Measurements from ENCODE around the gene SCNN1G.
"Not testable (repeated sequence)": the region's sequence is repeated elsewhere in the genome, so short reads cannot be mapped to it uniquely, and the experiment has no call there.

SCNN1G gene, protein sequence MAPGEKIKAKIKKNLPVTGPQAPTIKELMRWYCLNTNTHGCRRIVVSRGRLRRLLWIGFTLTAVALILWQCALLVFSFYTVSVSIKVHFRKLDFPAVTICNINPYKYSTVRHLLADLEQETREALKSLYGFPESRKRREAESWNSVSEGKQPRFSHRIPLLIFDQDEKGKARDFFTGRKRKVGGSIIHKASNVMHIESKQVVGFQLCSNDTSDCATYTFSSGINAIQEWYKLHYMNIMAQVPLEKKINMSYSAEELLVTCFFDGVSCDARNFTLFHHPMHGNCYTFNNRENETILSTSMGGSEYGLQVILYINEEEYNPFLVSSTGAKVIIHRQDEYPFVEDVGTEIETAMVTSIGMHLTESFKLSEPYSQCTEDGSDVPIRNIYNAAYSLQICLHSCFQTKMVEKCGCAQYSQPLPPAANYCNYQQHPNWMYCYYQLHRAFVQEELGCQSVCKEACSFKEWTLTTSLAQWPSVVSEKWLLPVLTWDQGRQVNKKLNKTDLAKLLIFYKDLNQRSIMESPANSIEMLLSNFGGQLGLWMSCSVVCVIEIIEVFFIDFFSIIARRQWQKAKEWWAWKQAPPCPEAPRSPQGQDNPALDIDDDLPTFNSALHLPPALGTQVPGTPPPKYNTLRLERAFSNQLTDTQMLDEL

DNA sequence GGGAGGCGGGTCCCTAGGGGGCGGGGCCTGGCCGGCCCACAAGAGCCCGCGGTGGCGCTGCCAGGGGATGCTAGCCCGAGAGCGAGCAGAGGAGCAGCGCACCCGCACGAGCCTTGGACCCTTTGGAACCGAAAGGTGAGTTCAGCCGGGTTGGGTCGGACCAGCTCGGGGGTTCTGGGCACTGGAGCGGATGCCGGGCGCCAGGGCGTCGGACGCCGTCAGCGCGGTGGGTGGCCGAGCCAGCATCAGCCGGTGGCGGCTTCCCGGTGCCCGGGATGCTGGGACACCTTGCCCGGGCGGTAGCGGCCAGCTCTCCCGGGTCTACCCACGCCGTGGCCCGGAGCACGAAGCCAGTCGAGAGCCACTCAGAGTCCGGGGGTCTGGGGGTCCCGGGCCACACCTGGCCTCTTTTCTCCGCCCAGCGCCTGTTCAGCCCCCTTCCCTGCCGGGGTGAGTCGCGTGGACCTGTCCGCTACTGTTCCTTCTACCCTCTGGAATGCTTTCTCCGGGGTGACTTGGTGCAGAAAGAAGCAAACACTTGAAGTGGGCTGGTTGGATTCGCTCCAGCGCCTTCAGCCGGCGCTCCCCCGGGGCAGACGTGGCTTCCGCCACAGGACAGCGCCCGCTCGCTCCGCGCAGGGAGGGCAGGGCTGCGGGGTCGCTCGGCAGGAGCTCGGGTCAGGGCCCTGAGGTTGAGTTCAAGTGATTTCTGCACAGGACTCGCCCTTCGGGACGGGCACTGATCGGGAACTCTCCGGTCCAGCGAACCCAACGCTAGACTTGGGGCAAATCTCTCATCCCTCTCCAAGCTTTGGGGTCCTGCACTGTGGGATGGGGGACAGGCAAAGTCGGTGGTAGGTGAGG is at the start of gene SCNN1G:
Gene SCNN1G (plus strand): TSS at position 67 of the 864 bp plus-strand sequence. CDS start 3,527 bp downstream, outside the sequence.
- no peak for DNase-seq (ENCODE audit: low spot score)
- no peaks in the 10 kb centered on the region for H3K36me3 Mint-ChIP-seq (ENCODE audit: low read depth)
- peak within 1 kb of the TSS; percentile 58 for H3K4me3 Mint-ChIP-seq
- peak within 1 kb of the TSS; percentile 17 for H3K27ac Mint-ChIP-seq
- H3K27me3 Mint-ChIP-seq (ENCODE audit: low read depth), result peaks cover 57% of the 10 kb centered on the region
- H3K4me1 Mint-ChIP-seq (ENCODE audit: low read depth), result peaks cover 8% of the 10 kb centered on the region
- no peaks in the 10 kb centered on the region for H3K9me3 Mint-ChIP-seq

DNA sequence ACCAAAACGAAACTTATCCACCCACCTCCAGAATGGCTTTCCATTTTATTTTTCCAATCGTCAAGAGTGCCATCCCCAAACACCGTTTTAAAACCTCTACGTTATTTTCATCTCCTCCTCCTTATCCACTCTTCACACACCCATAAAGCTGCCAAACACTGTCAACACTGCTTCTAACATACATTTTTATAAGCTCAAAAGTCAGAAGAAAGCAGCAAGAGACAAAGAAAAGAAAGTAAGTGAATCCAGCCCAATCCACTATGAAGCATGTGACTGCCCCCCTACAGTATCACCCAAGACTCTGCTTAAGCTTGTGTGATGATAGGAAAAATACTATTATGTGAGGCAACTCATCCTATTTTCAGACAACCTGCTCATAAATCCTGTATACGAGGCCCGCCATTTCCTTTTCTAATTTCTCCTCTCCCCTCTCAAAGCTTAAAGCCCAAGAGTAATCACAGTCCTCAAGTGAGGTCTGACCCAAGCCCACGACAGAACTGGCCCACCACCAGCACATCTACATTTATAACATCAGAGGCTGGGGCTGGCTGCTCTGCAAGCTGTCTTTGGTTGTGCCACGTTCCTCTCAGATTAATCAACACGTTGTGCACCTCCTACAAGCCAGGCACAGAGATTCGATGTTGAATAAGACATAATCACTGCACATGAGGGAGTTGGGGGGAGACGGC is 49.6 kb upstream of the SCNN1G start:
- Mint-ChIP-seq H3K4me3 (no peak overlapping the region), H3K36me3 (ENCODE audit: low read depth) (peaks cover 6% of the 10 kb centered on the region), H3K27me3 (ENCODE audit: low read depth) (no peaks in the 10 kb centered on the region), H3K9me3 (peaks cover 23% of the 10 kb centered on the region), H3K4me1 (ENCODE audit: low read depth) (peaks cover 13% of the 10 kb centered on the region), H3K27ac (no peak overlapping the region)
- no peak for DNase-seq (ENCODE audit: low spot score)

DNA sequence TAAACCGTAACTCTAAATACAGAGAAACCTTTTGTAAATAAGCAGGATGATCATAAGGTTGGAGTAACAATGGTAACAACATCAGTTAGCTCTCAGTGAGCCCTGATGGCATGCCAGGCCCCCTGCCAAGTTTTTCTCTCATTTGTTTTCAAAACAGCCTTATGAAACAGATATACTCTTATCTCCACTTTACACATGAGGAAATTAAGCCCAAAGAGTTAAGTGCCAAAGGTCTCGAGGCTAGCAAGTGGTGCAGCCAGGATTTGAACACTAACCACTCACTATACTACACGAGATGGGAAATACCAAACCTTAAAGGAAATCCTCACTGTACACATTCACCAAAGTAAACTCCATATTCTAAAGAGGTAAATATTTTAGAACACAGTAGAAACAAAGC is 48.3 kb upstream of the SCNN1G start:
- H3K27ac Mint-ChIP-seq, result no peak overlapping the region
- H3K27me3 Mint-ChIP-seq (ENCODE audit: low read depth), result no peaks in the 10 kb centered on the region
- H3K9me3 Mint-ChIP-seq, result peaks cover 33% of the 10 kb centered on the region
- peaks cover 11% of the 10 kb centered on the region for H3K36me3 Mint-ChIP-seq (ENCODE audit: low read depth)
- no peak overlapping the region for H3K4me3 Mint-ChIP-seq
- H3K4me1 Mint-ChIP-seq (ENCODE audit: low read depth), result peaks cover 13% of the 10 kb centered on the region
- no peak for DNase-seq (ENCODE audit: low spot score)

DNA sequence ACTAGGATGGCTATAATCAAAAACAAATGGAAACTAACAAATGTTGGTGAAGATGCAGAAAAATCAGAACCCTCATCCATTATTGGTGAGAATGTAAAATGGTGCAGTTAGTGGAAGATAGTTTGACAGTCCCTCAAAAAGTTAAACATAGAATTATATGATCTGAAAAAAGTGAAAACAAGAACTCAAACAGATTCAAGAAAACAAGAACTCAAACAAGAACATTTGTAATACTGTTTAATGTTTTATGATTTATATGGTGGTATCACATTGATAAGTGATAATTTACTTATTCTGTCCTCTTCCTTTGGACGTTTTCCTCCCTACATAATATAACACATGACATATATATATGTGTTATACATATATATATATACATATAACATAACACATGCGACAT is 45.3 kb upstream of the SCNN1G start:
- Mint-ChIP-seq H3K4me1 (ENCODE audit: low read depth) (peaks cover 7% of the 10 kb centered on the region), H3K27ac (no peak overlapping the region), H3K4me3 (no peak overlapping the region), H3K36me3 (ENCODE audit: low read depth) (peaks cover 11% of the 10 kb centered on the region), H3K9me3 (peaks cover 33% of the 10 kb centered on the region), H3K27me3 (ENCODE audit: low read depth) (no peaks in the 10 kb centered on the region)
- DNase-seq (ENCODE audit: low spot score), result no peak

DNA sequence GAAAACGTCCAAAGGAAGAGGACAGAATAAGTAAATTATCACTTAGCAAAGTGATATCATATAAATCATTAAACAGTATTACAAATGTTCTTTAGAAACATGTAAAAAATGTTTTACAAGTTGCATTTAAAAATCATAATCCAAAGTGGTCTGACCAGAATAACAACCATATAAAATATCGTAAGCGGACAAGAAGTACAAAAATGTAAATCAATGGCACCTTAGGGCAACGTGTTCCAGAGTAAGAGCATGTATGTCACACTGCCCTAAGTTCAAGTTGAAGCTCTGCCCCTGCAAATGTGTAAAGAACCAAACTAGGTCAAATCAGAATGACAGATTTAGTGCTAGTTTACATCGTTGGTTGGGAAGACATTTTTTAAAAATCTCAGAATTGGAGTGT is 44.7 kb upstream of the SCNN1G start:
- Mint-ChIP-seq H3K4me1 (ENCODE audit: low read depth) (peaks cover 3% of the 10 kb centered on the region), H3K36me3 (ENCODE audit: low read depth) (peaks cover 11% of the 10 kb centered on the region), H3K4me3 (no peak overlapping the region), H3K9me3 (peaks cover 33% of the 10 kb centered on the region), H3K27me3 (ENCODE audit: low read depth) (no peaks in the 10 kb centered on the region), H3K27ac (no peak overlapping the region)
- DNase-seq (ENCODE audit: low spot score), result no peak

DNA sequence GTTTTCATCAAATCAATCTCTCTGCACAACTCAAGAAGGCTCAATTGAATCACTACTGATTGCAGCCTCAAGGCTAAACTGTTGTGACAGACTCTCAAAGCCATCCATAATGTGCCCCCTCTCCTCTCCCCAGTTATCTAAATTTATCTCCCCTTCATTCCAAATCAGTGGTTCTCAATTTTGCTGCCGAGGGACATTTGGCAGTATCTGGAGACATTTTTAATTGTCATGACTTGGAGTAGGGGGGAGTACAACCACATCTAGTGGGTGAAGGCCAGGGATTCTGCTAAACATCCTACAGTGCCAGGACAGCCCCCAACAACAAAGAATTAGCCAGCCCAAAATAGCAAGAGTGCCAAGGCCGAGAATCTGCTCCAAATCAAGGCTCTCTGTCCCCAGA is 42.4 kb upstream of the SCNN1G start:
- Mint-ChIP-seq H3K4me3 (no peak overlapping the region), H3K4me1 (ENCODE audit: low read depth) (peaks cover 4% of the 10 kb centered on the region), H3K27ac (no peak overlapping the region), H3K36me3 (ENCODE audit: low read depth) (peaks cover 11% of the 10 kb centered on the region), H3K9me3 (peaks cover 30% of the 10 kb centered on the region), H3K27me3 (ENCODE audit: low read depth) (no peaks in the 10 kb centered on the region)
- DNase-seq (ENCODE audit: low spot score), result no peak

DNA sequence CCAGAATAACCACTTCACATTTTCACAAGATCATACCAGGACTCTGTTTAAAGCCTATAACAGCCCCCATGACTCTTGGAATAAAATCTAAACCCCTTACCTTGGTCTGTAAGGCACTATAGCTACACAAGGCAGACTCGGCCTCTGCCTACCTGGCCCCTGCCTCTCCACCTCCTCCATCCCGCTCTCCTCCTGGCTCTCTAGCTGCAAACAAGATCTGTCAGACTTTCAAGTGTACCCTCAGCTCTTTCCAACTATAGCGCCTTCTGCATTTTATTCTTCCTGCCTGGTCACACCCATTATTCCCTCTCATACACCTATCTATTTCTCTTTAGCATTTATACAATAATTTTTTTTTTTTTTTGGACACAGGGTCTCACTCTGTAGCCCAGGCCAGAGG is 41.5 kb upstream of the SCNN1G start:
- peaks cover 22% of the 10 kb centered on the region for H3K9me3 Mint-ChIP-seq
- H3K27me3 Mint-ChIP-seq (ENCODE audit: low read depth), result no peaks in the 10 kb centered on the region
- H3K27ac Mint-ChIP-seq, result no peak overlapping the region
- no peak for DNase-seq (ENCODE audit: low spot score)
- peaks cover 8% of the 10 kb centered on the region for H3K36me3 Mint-ChIP-seq (ENCODE audit: low read depth)
- no peak overlapping the region for H3K4me3 Mint-ChIP-seq
- H3K4me1 Mint-ChIP-seq (ENCODE audit: low read depth), result peaks cover 6% of the 10 kb centered on the region

DNA sequence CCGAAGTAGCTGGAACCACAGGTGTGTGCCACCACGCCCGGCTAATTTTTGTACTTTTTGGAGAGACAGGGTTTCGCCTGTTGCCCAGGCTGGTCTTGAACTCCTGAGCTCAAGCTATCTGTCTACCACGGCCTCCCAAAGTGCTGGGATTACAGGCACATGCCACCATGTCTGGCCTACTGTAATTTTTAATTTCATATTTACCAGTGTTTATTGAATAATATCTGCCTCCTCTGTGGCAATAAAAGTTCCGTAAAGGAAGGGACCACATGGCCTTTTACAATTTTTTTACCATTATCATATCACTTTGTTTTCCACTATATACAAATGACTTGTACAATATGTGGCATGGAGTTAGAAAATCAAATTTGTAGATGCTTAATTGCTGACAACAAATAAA is 41.0 kb upstream of the SCNN1G start:
- H3K4me3 Mint-ChIP-seq, result no peak overlapping the region
- DNase-seq (ENCODE audit: low spot score), result no peak
- peaks cover 6% of the 10 kb centered on the region for H3K4me1 Mint-ChIP-seq (ENCODE audit: low read depth)
- H3K27ac Mint-ChIP-seq, result no peak overlapping the region
- peaks cover 20% of the 10 kb centered on the region for H3K9me3 Mint-ChIP-seq
- no peaks in the 10 kb centered on the region for H3K27me3 Mint-ChIP-seq (ENCODE audit: low read depth)
- H3K36me3 Mint-ChIP-seq (ENCODE audit: low read depth), result peaks cover 8% of the 10 kb centered on the region

DNA sequence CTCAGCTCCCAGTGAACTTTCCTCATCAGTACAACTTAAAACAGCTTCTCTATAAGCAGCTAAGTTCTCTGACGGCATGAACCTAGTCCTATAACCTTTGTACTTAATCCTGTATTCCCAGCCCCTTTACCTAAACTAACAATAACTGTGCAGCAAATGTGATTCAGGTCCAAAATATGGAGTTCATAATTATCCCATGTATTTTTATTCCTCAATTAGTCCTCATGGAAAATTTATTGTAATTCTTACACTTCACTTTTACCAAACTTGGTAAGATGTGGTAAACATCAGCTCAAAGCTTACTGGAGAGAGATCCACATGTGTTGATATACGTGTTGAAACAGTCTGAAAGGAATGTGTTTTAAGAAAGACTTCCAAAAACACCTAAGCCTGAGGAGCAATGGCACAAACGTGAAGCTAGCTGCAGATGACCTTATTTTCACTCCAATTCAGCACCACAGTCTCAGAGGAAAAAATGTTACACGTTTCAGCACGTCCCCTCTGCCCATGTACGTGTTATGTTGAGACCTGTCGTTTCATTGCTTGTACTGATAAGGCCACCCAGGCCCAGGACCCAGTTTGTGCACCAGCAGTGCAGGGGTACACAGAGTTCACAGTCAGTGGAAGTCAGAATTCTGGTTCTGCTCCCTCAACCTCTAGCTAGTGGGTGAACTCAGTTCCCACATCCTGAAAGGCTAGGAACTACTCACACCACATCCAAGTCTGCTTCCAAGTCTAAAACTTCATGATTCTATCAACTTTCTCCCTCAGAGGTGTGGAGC is 40.4 kb upstream of the SCNN1G start:
- H3K4me3 Mint-ChIP-seq, result no peak overlapping the region
- H3K27ac Mint-ChIP-seq, result no peak overlapping the region
- no peaks in the 10 kb centered on the region for H3K27me3 Mint-ChIP-seq (ENCODE audit: low read depth)
- peaks cover 6% of the 10 kb centered on the region for H3K36me3 Mint-ChIP-seq (ENCODE audit: low read depth)
- H3K9me3 Mint-ChIP-seq, result peaks cover 17% of the 10 kb centered on the region
- H3K4me1 Mint-ChIP-seq (ENCODE audit: low read depth), result peaks cover 6% of the 10 kb centered on the region
- DNase-seq (ENCODE audit: low spot score), result no peak

DNA sequence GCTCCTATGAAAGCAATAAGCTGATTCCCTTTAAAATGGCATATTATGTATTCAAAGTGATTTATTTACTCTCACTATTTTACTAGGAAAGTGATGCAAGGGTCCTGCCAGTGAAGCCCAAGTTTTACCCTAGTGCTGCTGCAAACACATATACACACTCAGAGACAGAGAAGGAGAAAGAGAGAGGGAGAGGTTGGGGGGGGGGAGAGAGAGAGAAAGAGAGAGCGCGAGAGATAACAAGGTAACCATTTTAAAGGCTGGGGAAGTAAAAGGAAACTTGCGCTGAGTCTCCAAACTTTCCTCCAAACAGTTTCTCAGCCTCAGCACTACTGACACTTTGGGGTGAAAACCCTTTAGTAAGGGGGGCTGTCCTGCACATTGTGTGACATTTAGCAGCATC is 39.2 kb upstream of the SCNN1G start:
- DNase-seq (ENCODE audit: low spot score), result no peak
- Mint-ChIP-seq H3K36me3 (ENCODE audit: low read depth) (peaks cover 6% of the 10 kb centered on the region), H3K4me3 (no peak overlapping the region), H3K27ac (no peak overlapping the region), H3K9me3 (peaks cover 6% of the 10 kb centered on the region), H3K4me1 (ENCODE audit: low read depth) (peaks cover 12% of the 10 kb centered on the region), H3K27me3 (ENCODE audit: low read depth) (peaks cover 4% of the 10 kb centered on the region)

DNA sequence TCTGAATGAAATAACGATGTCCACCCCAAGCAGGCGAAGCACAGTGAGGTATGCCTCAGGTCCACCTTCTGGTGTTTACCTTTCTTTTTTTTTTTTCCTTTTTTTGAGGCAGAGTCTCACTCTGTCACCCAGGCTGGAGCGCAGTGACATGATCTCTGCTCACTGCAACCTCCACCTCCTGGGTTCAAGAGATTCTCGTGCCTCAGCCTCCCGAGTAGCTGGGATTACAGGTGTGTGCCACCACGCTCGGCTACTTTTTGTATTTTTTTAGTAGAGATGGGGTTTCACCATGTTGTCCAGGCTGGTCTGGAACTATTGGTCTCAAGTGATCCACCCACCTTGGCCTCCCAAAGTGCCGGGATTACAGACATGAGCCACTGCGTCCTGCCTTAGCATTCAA is 38.2 kb upstream of the SCNN1G start:
- not testable (repeated sequence) for DNase-seq (ENCODE audit: low spot score); H3K36me3 Mint-ChIP-seq (ENCODE audit: low read depth); H3K9me3 Mint-ChIP-seq; H3K27me3 Mint-ChIP-seq (ENCODE audit: low read depth); H3K4me3 Mint-ChIP-seq; H3K27ac Mint-ChIP-seq
- peaks cover 12% of the 10 kb centered on the region for H3K4me1 Mint-ChIP-seq (ENCODE audit: low read depth)

DNA sequence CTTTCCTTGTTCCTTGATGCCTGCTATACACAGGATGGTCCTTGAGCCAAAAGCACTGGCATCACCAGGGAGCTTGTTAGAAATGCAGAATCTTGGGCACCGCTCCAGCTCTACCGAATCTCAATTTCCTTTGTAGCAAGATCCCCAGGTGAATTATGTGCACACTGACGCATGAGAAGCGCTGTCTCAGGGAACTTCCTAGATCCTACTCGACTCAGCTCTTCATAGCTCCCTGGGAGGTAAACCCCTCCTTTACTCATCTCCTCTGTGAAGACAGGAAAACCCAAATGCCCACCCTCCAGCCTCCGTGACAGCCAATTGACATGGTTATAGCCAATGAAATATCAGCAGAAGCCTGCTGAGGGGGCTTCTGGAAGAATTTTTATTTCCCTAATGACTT is 37.4 kb upstream of the SCNN1G start:
- Mint-ChIP-seq H3K27me3 (ENCODE audit: low read depth) (peaks cover 4% of the 10 kb centered on the region), H3K4me3 (no peak overlapping the region), H3K9me3 (no peaks in the 10 kb centered on the region), H3K36me3 (ENCODE audit: low read depth) (peaks cover 1% of the 10 kb centered on the region), H3K4me1 (ENCODE audit: low read depth) (peaks cover 16% of the 10 kb centered on the region), H3K27ac (no peak overlapping the region)
- DNase-seq (ENCODE audit: low spot score), result no peak

DNA sequence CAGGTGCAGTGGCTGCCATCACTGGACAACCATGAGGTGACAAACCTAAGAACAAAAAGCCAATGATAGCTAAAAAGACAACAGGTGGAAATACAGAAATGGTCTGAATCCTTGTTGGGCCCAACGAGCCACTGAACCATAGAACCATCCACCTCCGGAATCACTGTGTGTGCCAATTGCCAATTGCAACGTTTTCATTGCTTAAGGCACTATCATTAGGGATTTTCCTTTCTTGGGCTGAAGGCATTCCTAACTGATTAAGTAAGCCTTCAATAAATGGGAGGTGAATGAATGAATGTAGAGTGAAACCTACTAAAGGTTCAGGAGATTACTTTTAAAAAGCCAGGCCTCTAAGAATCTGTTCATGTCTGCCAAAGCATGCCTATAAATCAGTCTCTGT is 36.9 kb upstream of the SCNN1G start:
- Mint-ChIP-seq H3K9me3 (no peaks in the 10 kb centered on the region), H3K27ac (no peak overlapping the region), H3K4me1 (ENCODE audit: low read depth) (peaks cover 17% of the 10 kb centered on the region), H3K4me3 (no peak overlapping the region), H3K27me3 (ENCODE audit: low read depth) (peaks cover 4% of the 10 kb centered on the region), H3K36me3 (ENCODE audit: low read depth) (peaks cover 1% of the 10 kb centered on the region)
- DNase-seq (ENCODE audit: low spot score), result no peak
